HG02588 (cell line): ENCODE measurements around the gene HMOX2.

Experiments
- ATAC-seq: cut with Tn5 transposase; IDR thresholded peaks from one replicate; pipeline ENCODE4 v1.9.1; 2021; ENCODE audit warnings: mild to moderate bottlenecking, moderate library complexity; ENCODE audit not compliant: unreplicated experiment

Gene HMOX2

DNA sequence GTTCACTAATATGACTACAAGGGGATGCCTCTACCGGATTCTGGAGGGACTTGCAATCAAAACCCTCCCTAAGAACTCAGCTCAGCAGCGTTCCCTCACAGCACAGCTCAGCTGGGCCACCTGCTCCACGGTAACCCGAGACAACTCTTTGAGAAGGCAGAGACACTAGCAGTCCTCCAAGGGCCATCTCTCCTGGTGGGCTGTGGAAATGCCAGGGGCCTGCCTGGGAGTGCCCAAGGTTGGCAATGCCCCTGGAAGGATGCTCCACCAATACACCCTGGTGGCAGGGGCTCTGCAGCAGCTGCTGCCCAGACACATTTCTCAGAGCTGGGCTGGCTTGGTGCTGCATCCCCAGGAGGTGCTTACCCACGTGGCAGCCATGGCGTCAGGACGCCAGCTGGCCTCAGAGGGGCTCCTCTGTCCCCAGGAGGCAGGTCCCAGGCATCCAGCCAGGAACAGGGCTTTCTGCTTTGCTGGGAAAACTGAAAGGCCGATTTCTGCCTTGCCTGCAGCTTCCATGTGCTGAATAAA, 45.9 kb downstream of the HMOX2 start:
- no peak for ATAC-seq

- no peak for ATAC-seq
These were observed 47.5 kb downstream of the HMOX2 start for GRCh38 chr16:4523686-4524085.

GRCh38 chr16:4524571-4524970, 48.4 kb downstream of the HMOX2 start:
- ATAC-seq: no peak

- ATAC-seq: no peak
These were observed 48.9 kb downstream of the HMOX2 start for GRCh38 chr16:4525069-4525468.

- no peak for ATAC-seq
These were observed 49.6 kb downstream of the HMOX2 start for GRCh38 chr16:4525634-4526277.

DNA sequence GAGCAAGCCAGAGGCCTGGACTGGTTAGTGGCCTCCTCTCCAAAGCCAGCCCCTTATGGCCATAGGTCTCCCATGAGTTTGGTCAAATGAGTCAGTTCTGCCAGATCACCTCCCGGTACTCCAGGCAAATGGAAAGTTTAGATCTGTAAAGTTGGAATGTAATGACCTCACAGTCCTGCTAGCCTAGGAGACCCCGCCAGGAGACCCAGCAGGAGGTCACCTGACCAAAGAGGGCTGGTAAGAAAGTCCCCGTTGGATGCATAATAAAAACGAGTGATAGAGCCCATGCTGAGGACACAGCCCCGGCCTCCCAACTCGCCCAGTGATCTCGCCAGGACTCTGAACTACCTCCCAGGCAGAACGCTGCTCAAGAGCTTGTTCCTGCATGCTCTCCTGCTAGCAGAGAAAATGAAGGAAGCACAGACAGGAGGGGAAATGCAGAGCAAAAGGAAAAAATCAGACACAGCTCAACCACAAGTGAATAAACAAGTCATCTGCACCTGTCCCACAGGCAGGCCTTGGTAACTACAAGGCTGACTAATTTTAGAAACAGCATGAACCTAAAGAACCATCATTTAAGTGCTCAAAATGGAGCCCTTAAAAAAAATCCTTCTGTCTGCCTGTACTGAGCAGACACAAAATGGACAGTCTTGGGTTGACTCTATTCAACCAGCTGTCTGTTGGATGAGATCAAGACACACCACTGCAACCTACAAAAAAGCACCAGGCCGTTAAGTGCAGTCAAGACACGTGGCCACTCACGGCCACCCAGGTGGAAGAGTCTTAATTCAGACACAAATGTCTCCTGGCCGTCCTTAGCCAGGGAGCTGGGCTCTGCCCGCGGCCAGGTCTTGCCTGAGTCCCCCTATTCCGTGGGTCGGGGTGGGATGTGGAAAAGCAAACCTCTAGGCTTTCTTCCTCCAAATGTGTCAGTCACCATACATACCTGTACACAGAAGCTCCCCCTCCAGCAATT, 53.2 kb downstream of the HMOX2 start:
- ATAC-seq: no peak

GRCh38 chr16:4531811-4532210, 55.6 kb downstream of the HMOX2 start:
- no peak for ATAC-seq

- no peak for ATAC-seq
These were observed 56.0 kb downstream of the HMOX2 start for GRCh38 chr16:4532238-4532637.

- ATAC-seq: no peak
These were observed 57.3 kb downstream of the HMOX2 start for GRCh38 chr16:4533490-4533889.

- no peak for ATAC-seq
These were observed 58.1 kb downstream of the HMOX2 start for GRCh38 chr16:4534151-4534790.

DNA sequence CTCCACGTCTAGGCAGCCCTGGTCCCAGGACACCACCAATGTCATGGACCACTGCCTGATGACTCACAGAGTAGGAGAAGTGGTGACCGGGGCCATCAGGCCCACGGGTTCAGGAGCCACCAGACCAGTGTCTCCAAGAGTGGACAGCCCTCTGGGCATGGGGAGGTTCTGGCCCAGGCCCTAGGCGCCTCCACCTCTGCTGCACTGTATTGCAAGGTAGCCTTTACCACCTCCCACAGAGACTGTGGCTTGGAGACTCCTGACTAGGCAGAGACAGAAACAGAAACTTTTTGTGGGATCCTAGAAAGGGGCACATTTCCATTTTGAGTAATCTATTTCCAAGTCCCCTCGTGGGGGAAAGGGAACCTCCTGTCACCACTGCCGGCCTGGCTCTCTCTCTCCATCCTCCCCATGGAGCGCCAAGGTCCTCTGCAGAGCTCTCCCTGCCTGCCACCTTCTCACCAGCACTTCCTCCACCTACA, 59.5 kb downstream of the HMOX2 start:
- no peak for ATAC-seq

- ATAC-seq: no peak
These were observed 60.4 kb downstream of the HMOX2 start for GRCh38 chr16:4536391-4537106.

DNA sequence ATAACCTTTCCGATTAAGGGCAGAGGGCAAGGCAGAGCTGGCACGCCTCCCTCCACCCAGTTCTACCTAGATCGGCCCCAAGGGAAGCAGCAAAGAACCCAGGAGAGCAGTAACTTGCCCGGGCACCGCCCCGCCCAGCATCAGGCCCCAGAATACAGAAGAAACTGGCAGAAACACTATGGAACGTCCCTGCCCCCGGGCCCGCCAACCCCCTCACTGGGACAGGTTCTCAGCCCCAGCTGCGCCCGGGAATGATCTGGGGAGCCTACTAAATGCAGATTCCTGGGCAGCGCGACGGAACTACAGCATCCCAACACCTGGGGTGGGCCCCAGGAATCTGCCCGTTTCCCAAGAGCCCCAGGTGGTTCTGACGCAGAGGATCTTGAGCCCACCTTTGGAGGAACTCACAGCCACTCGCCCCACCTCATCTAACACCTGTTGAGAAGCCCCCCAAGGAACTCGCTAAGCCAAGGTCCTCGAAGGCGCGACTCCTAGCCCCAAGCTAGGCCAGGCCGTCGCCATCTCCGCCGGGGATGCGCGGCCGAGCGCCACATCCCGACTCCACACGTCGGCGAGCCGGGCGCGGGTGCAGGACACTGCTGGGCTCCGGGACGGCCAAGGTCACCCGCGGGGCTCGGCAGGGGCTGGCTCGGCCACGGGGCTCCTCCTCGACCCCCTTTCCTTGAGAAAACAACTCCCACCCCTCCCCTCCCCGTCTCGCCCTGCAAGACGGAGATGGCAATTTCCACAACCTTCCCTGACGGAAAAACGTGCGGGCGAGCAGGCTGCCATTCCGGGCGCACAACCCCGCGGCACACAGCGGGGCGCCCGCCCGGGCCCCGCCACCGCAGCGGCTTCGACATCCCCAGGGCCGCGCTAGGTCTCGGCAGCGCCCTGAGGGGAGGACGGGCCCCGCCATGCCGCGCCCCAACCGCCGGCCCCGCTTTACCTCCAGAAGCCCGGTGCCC, 61.5 kb downstream of the HMOX2 start:
- peak; percentile 14 for ATAC-seq

- ATAC-seq: peak; percentile 72
These were observed 62.4 kb downstream of the HMOX2 start, which contains the start of gene CDIP1 for GRCh38 chr16:4538350-4539235. Gene CDIP1 (minus strand): TSS chr16:4538773. CDS start chr16:4514130, 24,643 bp downstream.

- ATAC-seq: no peak
These were observed 63.6 kb downstream of the HMOX2 start for GRCh38 chr16:4539716-4540284.

DNA sequence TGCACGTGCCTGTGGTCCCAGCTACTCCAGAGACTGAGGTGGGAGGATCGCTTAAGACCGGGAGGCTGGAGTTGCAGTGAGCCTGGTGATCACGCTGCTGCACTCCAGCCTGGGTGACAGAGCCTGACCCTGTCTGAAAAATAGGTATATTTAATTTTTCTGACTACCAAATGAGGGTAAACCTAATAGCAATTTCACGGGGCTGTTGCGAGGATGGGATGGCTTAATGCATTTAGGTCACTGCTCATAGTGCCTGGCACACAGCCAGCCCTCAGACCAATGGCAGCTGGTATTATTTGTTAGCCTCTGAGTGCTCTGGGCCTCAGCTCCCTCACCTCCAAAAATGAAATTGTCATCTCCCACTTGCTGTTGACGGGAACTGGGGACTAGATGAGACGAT, 68.3 kb downstream of the HMOX2 start:
- no peak for ATAC-seq

- no peak for ATAC-seq
These were observed 71.9 kb downstream of the HMOX2 start for GRCh38 chr16:4548124-4548523.

DNA sequence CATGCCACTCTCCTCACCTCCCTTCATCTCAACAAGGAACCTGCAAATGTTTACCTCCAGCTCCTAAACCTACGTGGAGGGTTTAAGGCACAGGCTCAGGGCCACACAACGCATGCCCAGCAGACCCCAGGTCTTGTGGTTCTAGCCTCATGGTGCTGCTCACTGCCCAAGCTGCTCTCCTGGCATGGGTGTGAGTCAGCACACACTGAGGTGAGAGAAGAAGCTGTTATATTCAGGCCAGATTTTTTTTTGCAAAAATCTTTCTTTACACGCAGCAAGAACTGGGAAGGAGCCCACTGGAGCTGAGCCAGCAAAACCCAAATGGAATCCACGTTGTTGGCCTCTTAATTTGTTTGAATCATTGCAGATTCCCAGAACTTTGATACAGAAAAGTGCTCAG, 74.4 kb downstream of the HMOX2 start:
- no peak for ATAC-seq
